Calu3 (cell line): ENCODE results near the gene EIF1. TPM values are rescaled to one million over a fixed set of nuclear protein-coding genes. Genes with fewer than 3 reads are reported as not detected.
A peak's percentile ranks its signal among the peaks of the same experiment; 100 is the strongest.

Experiments used
- BruUV-seq: library from RNA; stranded (reverse); fragments of 400-500 nt; replicated peaks from 2 replicates; lab custom pipeline; 2021; lab: Mats Ljungman, UMichigan
- CTCF ChIA-PET: fragments of 300-600 bp; sonication (Branson Sonifier 250); formaldehyde crosslinking; loops from one replicate; lab custom pipeline; 2022; ENCODE audit warnings: antibody characterized with exemption; lab: Charles Lee
- DNase-seq: peaks from one replicate; pipeline ENCODE4 v3.0.0; 2022
- H3K27ac Mint-ChIP-seq: one replicate; pipeline ENCODE4 v1.8.0; 2022; ENCODE audit warnings: mixed read lengths; ENCODE audit not compliant: unreplicated experiment
- H3K27me3 Mint-ChIP-seq: one replicate; pipeline ENCODE4 v1.8.0; 2022; ENCODE audit warnings: mixed read lengths; ENCODE audit not compliant: unreplicated experiment
- H3K36me3 Mint-ChIP-seq: one replicate; pipeline ENCODE4 v1.8.0; 2022; ENCODE audit warnings: mild to moderate bottlenecking, moderate library complexity, mixed read lengths; ENCODE audit not compliant: insufficient read depth, unreplicated experiment
- H3K4me1 Mint-ChIP-seq: one replicate; pipeline ENCODE4 v1.8.0; 2022; ENCODE audit warnings: mild to moderate bottlenecking, low read depth, mixed read lengths; ENCODE audit not compliant: unreplicated experiment
- H3K4me3 Mint-ChIP-seq: one replicate; pipeline ENCODE4 v1.8.0; 2022; ENCODE audit warnings: mild to moderate bottlenecking, low read depth, moderate library complexity, mixed read lengths; ENCODE audit not compliant: unreplicated experiment
- H3K9me3 Mint-ChIP-seq: one replicate; pipeline ENCODE4 v1.8.0; 2022; ENCODE audit warnings: low read depth, mixed read lengths; ENCODE audit not compliant: unreplicated experiment
- CTCF ChIP-seq: fragments of 200-600 bp; IDR thresholded peaks from one replicate; pipeline ENCODE4 v1.8.0; 2022; ENCODE audit warnings: antibody characterized with exemption; ENCODE audit not compliant: unreplicated experiment
- intact Hi-C: fragments of 100-400 bp; cut with micrococcal nuclease; formaldehyde crosslinking; loops from one replicate; pipeline ENCODE4 v1.10.0; 2022; ENCODE audit not compliant: unreplicated experiment
- total RNA-seq: library from RNA; stranded (reverse); gene quantifications from 2 replicates; pipeline ENCODE4 v1.2.3, GENCODE V29; 2022

Gene EIF1
- total RNA-seq, 1 experiment from 2014 or later: 937 TPM

- intact Hi-C loops: no loop called here
- H3K4me1 Mint-ChIP-seq: no peaks in the 10 kb centered on the region
- H3K27me3 Mint-ChIP-seq: peaks cover 71% of the 10 kb centered on the region
- no peak for DNase-seq
- CTCF ChIA-PET: interaction anchor here (1.3 kb wide), 1 partner anchor 16 kb away, joined by 4 read pairs; no protein-coding TSS in a partner anchor
- no peak for TF ChIP-seq CTCF
- H3K36me3 Mint-ChIP-seq: peaks cover 18% of the 10 kb centered on the region
- no TSS peak for BruUV-seq
- no peaks in the 10 kb centered on the region for H3K9me3 Mint-ChIP-seq
- no peak overlapping the region for H3K4me3 Mint-ChIP-seq
- no peak overlapping the region for H3K27ac Mint-ChIP-seq
Observed at GRCh38 chr17:41731836-41732235, 43.2 kb downstream of the EIF1 start.

- Mint-ChIP-seq H3K4me1 (peaks cover 10% of the 10 kb centered on the region), H3K36me3 (peaks cover 18% of the 10 kb centered on the region), H3K27ac (no peak overlapping the region), H3K9me3 (no peaks in the 10 kb centered on the region), H3K4me3 (peak overlapping the region; percentile 73), H3K27me3 (peaks cover 83% of the 10 kb centered on the region)
- intact Hi-C loops: loop anchor here (1.0 kb wide), 1 partner anchor 69 kb away; no protein-coding TSS in a partner anchor
- no peak for DNase-seq
- no peak for TF ChIP-seq CTCF
- BruUV-seq: no TSS peak
- CTCF ChIA-PET: interaction anchor here (0.6 to 0.7 kb wide), 2 partner anchors 61 to 1155 kb away, joined by 4 to 6 read pairs; no protein-coding TSS in a partner anchor
Observed at GRCh38 chr17:41733348-41734138, 44.9 kb downstream of the EIF1 start.

- CTCF ChIA-PET: no interaction called here
- no peaks in the 10 kb centered on the region for H3K9me3 Mint-ChIP-seq
- intact Hi-C loops: loop anchor here (1.0 kb wide), 1 partner anchor 68 kb away; no protein-coding TSS in a partner anchor
- H3K4me1 Mint-ChIP-seq: peaks cover 12% of the 10 kb centered on the region
- H3K27me3 Mint-ChIP-seq: peaks cover 83% of the 10 kb centered on the region
- peaks cover 18% of the 10 kb centered on the region for H3K36me3 Mint-ChIP-seq
- no peak within 1 kb of the TSS for H3K27ac Mint-ChIP-seq
- BruUV-seq: TSS peak; percentile 50
- peak within 1 kb of the TSS; percentile 73 for H3K4me3 Mint-ChIP-seq
- TF ChIP-seq CTCF: no peak
- peak; percentile 66 for DNase-seq
Observed at GRCh38 chr17:41734139-41734948, 45.7 kb downstream of the EIF1 start, which contains the start of gene HAP1. Gene HAP1 (minus strand): TSS chr17:41734643. CDS start chr17:41734634, 9 bp downstream.

GRCh38 chr17:41734949-41735313 lies 46.2 kb downstream of the EIF1 start:
- TF ChIP-seq CTCF: no peak
- H3K27ac Mint-ChIP-seq: no peak overlapping the region
- peak overlapping the region; percentile 73 for H3K4me3 Mint-ChIP-seq
- CTCF ChIA-PET: interaction anchor here (1.9 kb wide), 1 partner anchor 66 kb away, joined by 11 read pairs; no protein-coding TSS in a partner anchor
- intact Hi-C loops: loop anchor here (1.0 to 5.0 kb wide), 3 partner anchors 37 to 222 kb away; no protein-coding TSS in a partner anchor
- BruUV-seq: no TSS peak
- DNase-seq: no peak
- H3K36me3 Mint-ChIP-seq: peaks cover 18% of the 10 kb centered on the region
- peaks cover 18% of the 10 kb centered on the region for H3K4me1 Mint-ChIP-seq
- no peaks in the 10 kb centered on the region for H3K9me3 Mint-ChIP-seq
- peaks cover 81% of the 10 kb centered on the region for H3K27me3 Mint-ChIP-seq
